GM12875 (cell line): ENCODE measurements around the gene HSPG2.

Source experiments
- H3K4me3 ChIP-seq: one replicate; pipeline ENCODE4 v1.5.1; 2011; ENCODE audit warnings: low read depth, low read length, control low read depth
- CTCF ChIP-seq: IDR thresholded peaks from 2 replicates; pipeline ENCODE4 v1.5.1; 2011; ENCODE audit warnings: low read depth, mild to moderate bottlenecking, control low read depth, inconsistent platforms, low read length, moderate library complexity, borderline replicate concordance; ENCODE audit not compliant: insufficient read depth

HSPG2 gene

GRCh38 chr1:21843996-21844395 is 93.1 kb downstream of the HSPG2 start:
- TF ChIP-seq CTCF = no peak
- H3K4me3 ChIP-seq = no peak overlapping the region

- TF ChIP-seq CTCF = no peak
- no peak overlapping the region for H3K4me3 ChIP-seq
These were observed 93.9 kb downstream of the HSPG2 start for GRCh38 chr1:21843208-21843607.

- H3K4me3 ChIP-seq = no peak overlapping the region
- TF ChIP-seq CTCF = no peak
These were observed 94.4 kb downstream of the HSPG2 start for GRCh38 chr1:21842606-21843162.

- no peak for TF ChIP-seq CTCF
- no peak overlapping the region for H3K4me3 ChIP-seq
These were observed 95.2 kb downstream of the HSPG2 start for GRCh38 chr1:21841852-21842466.

GRCh38 chr1:21840981-21841380 is 96.1 kb downstream of the HSPG2 start:
- TF ChIP-seq CTCF = no peak

GRCh38 chr1:21839337-21840037 is 97.6 kb downstream of the HSPG2 start:
- H3K4me3 ChIP-seq = no peak overlapping the region
- no peak for TF ChIP-seq CTCF

More at GRCh38 chr1:21840981-21841380, 96.1 kb downstream of the HSPG2 start:
- H3K4me3 ChIP-seq = no peak overlapping the region

GRCh38 chr1:21838359-21839157 is 98.6 kb downstream of the HSPG2 start:
- H3K4me3 ChIP-seq = no peak overlapping the region
- no peak for TF ChIP-seq CTCF
